ENCODE measurements around the gene TRMT61A.

DNA sequence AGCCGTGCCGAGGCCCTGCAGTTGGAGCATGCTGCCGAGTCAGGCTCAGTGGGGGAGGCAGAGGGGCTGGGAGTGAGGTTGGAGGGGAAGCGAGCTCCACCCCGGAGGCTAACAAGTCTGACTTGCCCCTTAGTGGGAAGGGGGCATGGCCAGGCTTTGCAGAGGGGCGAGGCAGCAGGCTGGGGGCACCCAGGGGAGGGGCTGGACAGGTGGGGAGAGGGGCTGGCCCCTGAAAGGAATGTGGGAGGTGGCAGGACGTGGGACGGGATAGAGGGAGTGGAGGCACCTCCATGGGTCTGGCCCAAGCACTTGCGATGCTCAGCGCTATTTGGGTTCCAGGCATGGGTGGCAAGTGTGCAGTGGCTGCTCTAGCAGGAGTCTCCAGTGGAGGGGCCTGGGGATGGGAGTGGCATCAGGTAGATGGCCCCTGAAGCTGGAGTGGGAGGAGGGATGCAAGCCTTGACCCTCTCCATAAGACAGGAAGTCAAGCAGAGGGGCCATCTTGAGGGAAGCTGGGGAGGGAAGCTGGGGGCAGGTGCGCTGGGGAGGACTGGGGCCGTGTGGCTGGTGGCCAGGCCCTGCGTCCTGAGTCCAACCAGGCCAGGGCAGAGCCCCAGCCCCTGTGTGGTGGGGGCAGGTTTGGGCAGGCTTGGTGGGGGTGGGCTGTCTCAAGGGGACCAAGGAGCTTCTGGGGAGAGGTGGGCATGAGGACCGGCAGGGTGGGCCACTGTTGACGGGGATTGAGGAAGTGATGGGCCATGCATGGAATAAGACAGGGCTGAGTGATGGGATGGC, 2.6 kb downstream of the TRMT61A start:
- no peak for TF ChIP-seq POLR2A (IDR thresholded peaks at IDR 0.05)
- TF ChIP-seq, protein P1, sequence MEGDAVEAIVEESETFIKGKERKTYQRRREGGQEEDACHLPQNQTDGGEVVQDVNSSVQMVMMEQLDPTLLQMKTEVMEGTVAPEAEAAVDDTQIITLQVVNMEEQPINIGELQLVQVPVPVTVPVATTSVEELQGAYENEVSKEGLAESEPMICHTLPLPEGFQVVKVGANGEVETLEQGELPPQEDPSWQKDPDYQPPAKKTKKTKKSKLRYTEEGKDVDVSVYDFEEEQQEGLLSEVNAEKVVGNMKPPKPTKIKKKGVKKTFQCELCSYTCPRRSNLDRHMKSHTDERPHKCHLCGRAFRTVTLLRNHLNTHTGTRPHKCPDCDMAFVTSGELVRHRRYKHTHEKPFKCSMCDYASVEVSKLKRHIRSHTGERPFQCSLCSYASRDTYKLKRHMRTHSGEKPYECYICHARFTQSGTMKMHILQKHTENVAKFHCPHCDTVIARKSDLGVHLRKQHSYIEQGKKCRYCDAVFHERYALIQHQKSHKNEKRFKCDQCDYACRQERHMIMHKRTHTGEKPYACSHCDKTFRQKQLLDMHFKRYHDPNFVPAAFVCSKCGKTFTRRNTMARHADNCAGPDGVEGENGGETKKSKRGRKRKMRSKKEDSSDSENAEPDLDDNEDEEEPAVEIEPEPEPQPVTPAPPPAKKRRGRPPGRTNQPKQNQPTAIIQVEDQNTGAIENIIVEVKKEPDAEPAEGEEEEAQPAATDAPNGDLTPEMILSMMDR (IDR thresholded peaks at IDR 0.05) = no peak

Data from thyroid gland (tissue), 4 donors.